ENCODE data around the gene SAMD5.

Gene SAMD5

DNA sequence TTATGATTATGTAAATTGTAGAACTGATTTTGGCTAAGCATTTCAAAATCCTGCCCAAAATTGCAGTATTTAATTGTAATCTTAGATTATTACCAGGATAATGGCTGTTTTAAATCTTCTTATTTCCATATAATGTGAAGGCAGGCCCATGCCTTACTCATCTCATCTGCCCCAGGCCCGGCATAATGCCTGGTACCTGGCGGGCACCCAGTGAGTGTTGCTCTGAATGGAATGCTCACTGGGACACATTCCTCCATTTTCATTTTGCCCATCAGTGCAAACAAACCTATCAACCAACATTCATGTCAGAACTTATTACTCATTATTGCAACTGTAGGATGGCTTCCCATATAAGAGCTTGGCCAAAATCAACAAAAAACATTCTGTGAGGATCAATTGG lies 22.8 kb downstream of the SAMD5 start:
- H3K36me3 ChIP-seq (ENCODE audit: control insufficient read depth in 1 of 2, insufficient read depth in 2 of 2, low read depth in 1 of 2, low read length in 2 of 2), result no peaks in the 10 kb centered on the region
- no peak for DNase-seq
- WGBS, result 100% methylated on average over 2 of the region's 2 CpGs
- no peak overlapping the region for H3K14ac ChIP-seq (ENCODE audit: low read length in 2 of 2)
- no peaks in the 10 kb centered on the region for H3K4me1 ChIP-seq (ENCODE audit: control insufficient read depth, insufficient read depth, low read depth, low read length)
- H3K4me3 ChIP-seq (ENCODE audit: insufficient read depth in 1 of 2, low read depth in 1 of 2, low read length in 2 of 2), result no peak overlapping the region
- H3K18ac ChIP-seq (ENCODE audit: low read depth in 1 of 2, low read length in 2 of 2), result no peak overlapping the region
- H3K23ac ChIP-seq (ENCODE audit: low read length in 2 of 2), result no peak overlapping the region
- H3K4me2 ChIP-seq (ENCODE audit: low read length, poor library complexity, severe bottlenecking), result no peak overlapping the region
- no peak overlapping the region for H2AK5ac ChIP-seq (ENCODE audit: low read length, severe bottlenecking)
- no peak overlapping the region for H2BK15ac ChIP-seq (ENCODE audit: low read depth, poor library complexity, severe bottlenecking)
- no peak overlapping the region for H2BK120ac ChIP-seq (ENCODE audit: low read depth, low read length)
- H4K91ac ChIP-seq (ENCODE audit: low read length), result no peak overlapping the region
- no peak overlapping the region for H3K4ac ChIP-seq (ENCODE audit: low read depth in 1 of 2, low read length in 2 of 2)
- H2AFZ ChIP-seq (ENCODE audit: low read depth, low read length), result no peak overlapping the region
- no peak overlapping the region for H2BK12ac ChIP-seq (ENCODE audit: low read length in 2 of 2)
- no peak overlapping the region for H2BK5ac ChIP-seq (ENCODE audit: low read depth, low read length, poor library complexity, severe bottlenecking)
- H3K27me3 ChIP-seq (ENCODE audit: control insufficient read depth in 1 of 2, insufficient read depth in 1 of 2, low read length in 2 of 2), result no peaks in the 10 kb centered on the region
- H3K79me1 ChIP-seq (replicated peaks; ENCODE audit: low read length, poor library complexity, severe bottlenecking), result no peaks in the 10 kb centered on the region
- no peak overlapping the region for H3K9ac ChIP-seq (ENCODE audit: low read length)
- H4K8ac ChIP-seq (ENCODE audit: low read length), result no peak overlapping the region
- no peaks in the 10 kb centered on the region for H3K9me3 ChIP-seq (ENCODE audit: control insufficient read depth, low read length)
- no peak overlapping the region for H3K27ac ChIP-seq (ENCODE audit: low read length, poor library complexity, severe bottlenecking)

DNA sequence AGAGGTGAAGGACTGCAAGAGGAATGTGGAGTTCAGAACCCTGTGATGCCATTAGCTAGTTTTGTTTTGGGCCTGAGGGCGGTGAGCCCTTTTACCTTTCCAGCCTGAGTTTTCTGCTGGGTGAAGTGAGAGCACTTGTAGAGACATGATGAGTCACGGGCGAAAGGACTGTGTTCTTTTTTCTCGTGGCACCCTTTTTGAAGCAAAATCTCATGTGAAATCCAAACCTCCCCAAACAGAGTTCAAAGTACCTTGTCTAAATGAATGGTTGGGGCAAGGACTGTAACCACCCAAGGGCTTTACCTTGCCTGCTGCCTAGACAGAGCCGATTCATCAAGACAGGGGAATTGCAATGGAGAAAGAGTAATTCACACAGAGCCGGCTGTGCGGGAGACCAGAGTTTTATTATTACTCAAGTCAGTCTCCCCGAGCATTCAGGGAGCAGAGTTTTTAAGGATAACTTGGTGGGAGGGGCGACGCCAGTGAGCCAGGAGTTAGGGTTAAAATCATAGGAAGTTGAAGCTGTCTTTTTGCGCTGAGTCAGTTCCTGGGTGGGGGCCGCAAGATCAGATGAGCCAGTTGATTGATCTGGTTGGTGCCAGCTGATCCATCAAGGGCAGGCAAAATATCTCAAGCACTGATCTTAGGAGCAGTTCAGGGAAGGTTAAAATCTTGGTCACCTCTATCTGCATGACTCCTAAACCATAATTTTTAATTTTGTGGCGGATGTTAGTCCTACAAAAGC lies 25.8 kb downstream of the SAMD5 start:
- 96% methylated on average over 11 of the region's 13 CpGs for WGBS
- no peak overlapping the region for H4K91ac ChIP-seq (ENCODE audit: low read length)
- no peaks in the 10 kb centered on the region for H3K36me3 ChIP-seq (ENCODE audit: control insufficient read depth in 1 of 2, insufficient read depth in 2 of 2, low read depth in 1 of 2, low read length in 2 of 2)
- no peak overlapping the region for H2AK5ac ChIP-seq (ENCODE audit: low read length, severe bottlenecking)
- no peak overlapping the region for H3K4ac ChIP-seq (ENCODE audit: low read depth in 1 of 2, low read length in 2 of 2)
- H3K14ac ChIP-seq (ENCODE audit: low read length in 2 of 2), result no peak overlapping the region
- H3K27me3 ChIP-seq (ENCODE audit: control insufficient read depth in 1 of 2, insufficient read depth in 1 of 2, low read length in 2 of 2), result no peaks in the 10 kb centered on the region
- H3K4me2 ChIP-seq (ENCODE audit: low read length, poor library complexity, severe bottlenecking), result no peak overlapping the region
- no peak overlapping the region for H2BK12ac ChIP-seq (ENCODE audit: low read length in 2 of 2)
- H3K9me3 ChIP-seq (ENCODE audit: control insufficient read depth, low read length), result no peaks in the 10 kb centered on the region
- no peak overlapping the region for H4K8ac ChIP-seq (ENCODE audit: low read length)
- no peak overlapping the region for H2BK15ac ChIP-seq (ENCODE audit: low read depth, poor library complexity, severe bottlenecking)
- H3K23ac ChIP-seq (ENCODE audit: low read length in 2 of 2), result no peak overlapping the region
- H3K27ac ChIP-seq (ENCODE audit: low read length, poor library complexity, severe bottlenecking), result no peak overlapping the region
- no peak overlapping the region for H2BK120ac ChIP-seq (ENCODE audit: low read depth, low read length)
- H2AFZ ChIP-seq (ENCODE audit: low read depth, low read length), result no peak overlapping the region
- no peaks in the 10 kb centered on the region for H3K79me1 ChIP-seq (replicated peaks; ENCODE audit: low read length, poor library complexity, severe bottlenecking)
- no peaks in the 10 kb centered on the region for H3K4me1 ChIP-seq (ENCODE audit: control insufficient read depth, insufficient read depth, low read depth, low read length)
- H2BK5ac ChIP-seq (ENCODE audit: low read depth, low read length, poor library complexity, severe bottlenecking), result no peak overlapping the region
- no peak overlapping the region for H3K4me3 ChIP-seq (ENCODE audit: insufficient read depth in 1 of 2, low read depth in 1 of 2, low read length in 2 of 2)
- H3K9ac ChIP-seq (ENCODE audit: low read length), result no peak overlapping the region
- H3K18ac ChIP-seq (ENCODE audit: low read depth in 1 of 2, low read length in 2 of 2), result peak overlapping the region in 1 of 2 experiments; percentile 48
- no peak for DNase-seq

DNA sequence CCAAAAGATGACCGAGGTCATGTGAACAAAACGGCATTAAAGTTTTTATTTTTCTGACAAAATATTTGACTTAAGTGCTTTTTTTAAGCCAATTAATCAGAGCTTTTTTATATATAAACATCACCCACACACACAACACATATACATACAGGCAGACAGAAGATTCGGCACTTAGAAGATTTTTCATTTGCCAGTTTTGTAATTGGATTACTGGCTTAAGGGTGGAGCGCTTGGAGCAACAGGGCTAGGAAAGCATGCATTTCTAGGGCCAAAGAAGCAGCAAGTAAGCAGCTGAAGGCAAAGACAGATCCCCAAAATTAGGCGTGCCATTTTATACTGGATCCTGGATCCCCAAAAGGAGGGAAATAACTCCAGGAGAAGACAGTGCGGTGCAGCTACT lies 30.3 kb downstream of the SAMD5 start:
- H3K36me3 ChIP-seq (ENCODE audit: control insufficient read depth in 1 of 2, insufficient read depth in 2 of 2, low read depth in 1 of 2, low read length in 2 of 2), result no peaks in the 10 kb centered on the region
- no peak overlapping the region for H3K14ac ChIP-seq (ENCODE audit: low read length in 2 of 2)
- H3K18ac ChIP-seq (ENCODE audit: low read depth in 1 of 2, low read length in 2 of 2), result no peak overlapping the region
- H3K4me1 ChIP-seq (ENCODE audit: control insufficient read depth, insufficient read depth, low read depth, low read length), result no peaks in the 10 kb centered on the region
- H3K4ac ChIP-seq (ENCODE audit: low read depth in 1 of 2, low read length in 2 of 2), result no peak overlapping the region
- H3K9me3 ChIP-seq (ENCODE audit: control insufficient read depth, low read length), result no peaks in the 10 kb centered on the region
- H4K91ac ChIP-seq (ENCODE audit: low read length), result no peak overlapping the region
- no peak overlapping the region for H2AFZ ChIP-seq (ENCODE audit: low read depth, low read length)
- no peak overlapping the region for H2BK12ac ChIP-seq (ENCODE audit: low read length in 2 of 2)
- H3K9ac ChIP-seq (ENCODE audit: low read length), result no peak overlapping the region
- H3K23ac ChIP-seq (ENCODE audit: low read length in 2 of 2), result no peak overlapping the region
- no peak for DNase-seq
- H3K27ac ChIP-seq (ENCODE audit: low read length, poor library complexity, severe bottlenecking), result no peak overlapping the region
- no peak overlapping the region for H3K4me3 ChIP-seq (ENCODE audit: insufficient read depth in 1 of 2, low read depth in 1 of 2, low read length in 2 of 2)
- H4K8ac ChIP-seq (ENCODE audit: low read length), result no peak overlapping the region
- no peak overlapping the region for H2AK5ac ChIP-seq (ENCODE audit: low read length, severe bottlenecking)
- no peak overlapping the region for H3K4me2 ChIP-seq (ENCODE audit: low read length, poor library complexity, severe bottlenecking)
- H3K27me3 ChIP-seq (ENCODE audit: control insufficient read depth in 1 of 2, insufficient read depth in 1 of 2, low read length in 2 of 2), result no peaks in the 10 kb centered on the region
- no peak overlapping the region for H2BK5ac ChIP-seq (ENCODE audit: low read depth, low read length, poor library complexity, severe bottlenecking)
- H2BK120ac ChIP-seq (ENCODE audit: low read depth, low read length), result no peak overlapping the region
- no peaks in the 10 kb centered on the region for H3K79me1 ChIP-seq (replicated peaks; ENCODE audit: low read length, poor library complexity, severe bottlenecking)
- H2BK15ac ChIP-seq (ENCODE audit: low read depth, poor library complexity, severe bottlenecking), result no peak overlapping the region
- WGBS, result 94% methylated on average over 4 of the region's 6 CpGs

DNA sequence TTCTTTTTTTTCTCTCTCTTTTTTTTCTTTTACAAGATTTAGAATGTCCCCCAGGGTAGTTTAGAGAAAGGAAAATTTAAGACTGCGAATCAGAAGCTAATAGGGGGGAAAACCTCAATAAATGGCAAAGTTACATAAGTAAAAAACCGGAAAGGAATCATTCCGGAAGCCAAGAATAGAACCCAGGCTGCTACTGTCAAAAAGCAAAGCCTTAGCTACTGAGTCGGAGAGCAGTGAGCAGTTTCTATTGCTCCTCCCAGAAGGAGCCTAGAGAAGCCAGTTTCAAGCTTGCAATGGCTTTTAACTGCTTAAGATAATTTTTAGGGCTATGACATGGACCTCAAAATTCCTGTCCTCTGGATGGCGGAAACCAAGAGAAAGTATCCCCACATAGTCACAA lies 31.6 kb downstream of the SAMD5 start:
- no peaks in the 10 kb centered on the region for H3K4me1 ChIP-seq (ENCODE audit: control insufficient read depth, insufficient read depth, low read depth, low read length)
- no peak overlapping the region for H4K8ac ChIP-seq (ENCODE audit: low read length)

More for the DNA sequence above, 31.6 kb downstream of the SAMD5 start:
- H2BK12ac ChIP-seq (ENCODE audit: low read length in 2 of 2), result no peak overlapping the region
- no peak overlapping the region for H3K14ac ChIP-seq (ENCODE audit: low read length in 2 of 2)
- H3K4me3 ChIP-seq (ENCODE audit: insufficient read depth in 1 of 2, low read depth in 1 of 2, low read length in 2 of 2), result no peak overlapping the region
- H2BK15ac ChIP-seq (ENCODE audit: low read depth, poor library complexity, severe bottlenecking), result no peak overlapping the region
- H3K9me3 ChIP-seq (ENCODE audit: control insufficient read depth, low read length), result no peaks in the 10 kb centered on the region
- H3K9ac ChIP-seq (ENCODE audit: low read length), result no peak overlapping the region
- H3K4ac ChIP-seq (ENCODE audit: low read depth in 1 of 2, low read length in 2 of 2), result no peak overlapping the region
- H2AK5ac ChIP-seq (ENCODE audit: low read length, severe bottlenecking), result no peak overlapping the region
- H3K18ac ChIP-seq (ENCODE audit: low read depth in 1 of 2, low read length in 2 of 2), result no peak overlapping the region
- no peak overlapping the region for H2BK120ac ChIP-seq (ENCODE audit: low read depth, low read length)
- no peak overlapping the region for H3K27ac ChIP-seq (ENCODE audit: low read length, poor library complexity, severe bottlenecking)
- no peaks in the 10 kb centered on the region for H3K27me3 ChIP-seq (ENCODE audit: control insufficient read depth in 1 of 2, insufficient read depth in 1 of 2, low read length in 2 of 2)
- no peak for DNase-seq
- no peak overlapping the region for H3K23ac ChIP-seq (ENCODE audit: low read length in 2 of 2)
- 92% methylated on average over 4 of the region's 5 CpGs for WGBS
- no peaks in the 10 kb centered on the region for H3K36me3 ChIP-seq (ENCODE audit: control insufficient read depth in 1 of 2, insufficient read depth in 2 of 2, low read depth in 1 of 2, low read length in 2 of 2)
- no peak overlapping the region for H3K4me2 ChIP-seq (ENCODE audit: low read length, poor library complexity, severe bottlenecking)
- no peak overlapping the region for H2BK5ac ChIP-seq (ENCODE audit: low read depth, low read length, poor library complexity, severe bottlenecking)
- no peaks in the 10 kb centered on the region for H3K79me1 ChIP-seq (replicated peaks; ENCODE audit: low read length, poor library complexity, severe bottlenecking)
- H2AFZ ChIP-seq (ENCODE audit: low read depth, low read length), result no peak overlapping the region
- H4K91ac ChIP-seq (ENCODE audit: low read length), result no peak overlapping the region
